ENCODE results near the gene TMEM120B. TPM values are rescaled to one million over a fixed set of nuclear protein-coding genes. Genes with fewer than 3 reads are reported as not detected.

Gene TMEM120B
- total and polyA plus RNA-seq, 2 experiments from 2014 or later, result 5.5 to 9.5 TPM

GRCh38 chr12:121669521-121669900 lies 43.0 kb upstream of the TMEM120B start, which contains the start of gene MORN3:
Gene MORN3 (minus strand): TSS chr12:121669654. CDS start chr12:121669483, 171 bp downstream.
- no peaks in the 10 kb centered on the region for H3K4me1 ChIP-seq (ENCODE audit: insufficient read depth)
- no peaks in the 10 kb centered on the region for H4K20me1 ChIP-seq (ENCODE audit: insufficient read depth, poor library complexity, severe bottlenecking)
- no peak within 1 kb of the TSS for H3K4me3 ChIP-seq
- no peak within 1 kb of the TSS for H2AFZ ChIP-seq
- no peaks in the 10 kb centered on the region for H3K9me3 ChIP-seq (ENCODE audit: low read depth)
- no peaks in the 10 kb centered on the region for H3K9me2 ChIP-seq (replicated peaks; ENCODE audit: insufficient read depth)
- H3K27ac ChIP-seq, result no peak within 1 kb of the TSS
- WGBS (ENCODE audit: low lambda C conversion rate, missing lambda C conversion rate), result 84% methylated on average over 5 of the region's 5 CpGs
- no peaks in the 10 kb centered on the region for H3K27me3 ChIP-seq
- TF ChIP-seq EZH2 (IDR thresholded peaks at IDR 0.05; ENCODE audit: borderline replicate concordance), result no peak
- TF ChIP-seq, protein P1, sequence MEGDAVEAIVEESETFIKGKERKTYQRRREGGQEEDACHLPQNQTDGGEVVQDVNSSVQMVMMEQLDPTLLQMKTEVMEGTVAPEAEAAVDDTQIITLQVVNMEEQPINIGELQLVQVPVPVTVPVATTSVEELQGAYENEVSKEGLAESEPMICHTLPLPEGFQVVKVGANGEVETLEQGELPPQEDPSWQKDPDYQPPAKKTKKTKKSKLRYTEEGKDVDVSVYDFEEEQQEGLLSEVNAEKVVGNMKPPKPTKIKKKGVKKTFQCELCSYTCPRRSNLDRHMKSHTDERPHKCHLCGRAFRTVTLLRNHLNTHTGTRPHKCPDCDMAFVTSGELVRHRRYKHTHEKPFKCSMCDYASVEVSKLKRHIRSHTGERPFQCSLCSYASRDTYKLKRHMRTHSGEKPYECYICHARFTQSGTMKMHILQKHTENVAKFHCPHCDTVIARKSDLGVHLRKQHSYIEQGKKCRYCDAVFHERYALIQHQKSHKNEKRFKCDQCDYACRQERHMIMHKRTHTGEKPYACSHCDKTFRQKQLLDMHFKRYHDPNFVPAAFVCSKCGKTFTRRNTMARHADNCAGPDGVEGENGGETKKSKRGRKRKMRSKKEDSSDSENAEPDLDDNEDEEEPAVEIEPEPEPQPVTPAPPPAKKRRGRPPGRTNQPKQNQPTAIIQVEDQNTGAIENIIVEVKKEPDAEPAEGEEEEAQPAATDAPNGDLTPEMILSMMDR (IDR thresholded peaks at IDR 0.05; ENCODE audit: poor library complexity), result no peak
- no peaks in the 10 kb centered on the region for H3K36me3 ChIP-seq (replicated peaks; ENCODE audit: insufficient read depth, low read depth)
- H3K4me2 ChIP-seq, result no peak within 1 kb of the TSS
- DNase-seq (ENCODE audit: low spot score), result no peak
- H3K79me2 ChIP-seq, result no peaks in the 10 kb centered on the region

- Histone ChIP-seq H2AFZ (peak overlapping the region; percentile 78), H4K20me1 (ENCODE audit: insufficient read depth, poor library complexity, severe bottlenecking) (no peaks in the 10 kb centered on the region), H3K4me1 (ENCODE audit: insufficient read depth) (no peaks in the 10 kb centered on the region), H3K27me3 (no peaks in the 10 kb centered on the region), H3K79me2 (no peaks in the 10 kb centered on the region), H3K9me2 (replicated peaks; ENCODE audit: insufficient read depth) (no peaks in the 10 kb centered on the region), H3K9me3 (ENCODE audit: low read depth) (no peaks in the 10 kb centered on the region), H3K4me3 (peak overlapping the region; percentile 2), H3K27ac (peak overlapping the region; percentile 17), H3K4me2 (peak overlapping the region; percentile 82), H3K36me3 (replicated peaks; ENCODE audit: insufficient read depth, low read depth) (no peaks in the 10 kb centered on the region)
- peak; percentile 29 for DNase-seq (ENCODE audit: low spot score)
- TF ChIP-seq EZH2 (IDR thresholded peaks at IDR 0.05; ENCODE audit: borderline replicate concordance), result no peak
- TF ChIP-seq, protein P1 (IDR thresholded peaks at IDR 0.05; ENCODE audit: poor library complexity), result no peak
- TF ChIP-seq EZH2phosphoT487 (IDR thresholded peaks at IDR 0.05; ENCODE audit: low read depth, severe bottlenecking, unreplicated experiment), result no peak
- 73% methylated on average over 11 of the region's 12 CpGs for WGBS (ENCODE audit: low lambda C conversion rate, missing lambda C conversion rate)
Observed at GRCh38 chr12:121673013-121673511, 39.5 kb upstream of the TMEM120B start.

GRCh38 chr12:121676190-121676589 lies 36.4 kb upstream of the TMEM120B start:
- Histone ChIP-seq H3K27me3 (no peaks in the 10 kb centered on the region), H2AFZ (no peak overlapping the region), H3K4me3 (no peak overlapping the region), H3K79me2 (no peaks in the 10 kb centered on the region), H3K4me2 (no peak overlapping the region), H3K9me3 (ENCODE audit: low read depth) (no peaks in the 10 kb centered on the region), H3K4me1 (ENCODE audit: insufficient read depth) (no peaks in the 10 kb centered on the region), H3K36me3 (replicated peaks; ENCODE audit: insufficient read depth, low read depth) (no peaks in the 10 kb centered on the region), H3K9me2 (replicated peaks; ENCODE audit: insufficient read depth) (no peaks in the 10 kb centered on the region), H3K27ac (no peak overlapping the region), H4K20me1 (ENCODE audit: insufficient read depth, poor library complexity, severe bottlenecking) (no peaks in the 10 kb centered on the region)
- no peak for DNase-seq (ENCODE audit: low spot score)
- WGBS (ENCODE audit: low lambda C conversion rate, missing lambda C conversion rate), result 93% methylated on average over 5 of the region's 5 CpGs
- TF ChIP-seq EZH2phosphoT487 (IDR thresholded peaks at IDR 0.05; ENCODE audit: low read depth, severe bottlenecking, unreplicated experiment), result no peak
- TF ChIP-seq EZH2 (IDR thresholded peaks at IDR 0.05; ENCODE audit: borderline replicate concordance), result no peak
- TF ChIP-seq, protein P1 (IDR thresholded peaks at IDR 0.05; ENCODE audit: poor library complexity), result no peak
